Measurements from ENCODE around the gene RFX1.
"Not testable (repeated sequence)": the region's sequence is repeated elsewhere in the genome, so short reads cannot be mapped to it uniquely, and the experiment has no call there.

The RFX1 gene

DNA sequence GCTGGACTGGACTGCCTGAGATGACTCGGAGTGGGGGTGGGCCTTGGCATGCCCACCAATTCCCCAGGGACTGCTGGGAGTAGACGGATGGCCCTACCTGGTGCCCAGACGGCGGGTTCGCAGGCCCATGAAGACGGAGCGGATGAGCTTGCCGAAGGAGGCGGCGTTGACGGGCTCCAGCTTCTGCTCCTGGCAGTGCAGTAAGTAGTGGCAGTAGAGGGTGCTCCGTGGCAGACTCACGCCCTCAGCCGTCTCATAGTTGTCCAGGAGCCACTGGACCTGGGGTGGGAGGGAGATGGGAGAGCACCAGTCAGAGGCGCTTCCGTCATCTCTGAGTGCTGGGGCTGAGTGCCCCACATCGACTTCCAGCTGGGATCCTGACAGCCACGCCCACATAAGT, 36.2 kb downstream of the RFX1 start:
- TF ChIP-seq, protein P1, sequence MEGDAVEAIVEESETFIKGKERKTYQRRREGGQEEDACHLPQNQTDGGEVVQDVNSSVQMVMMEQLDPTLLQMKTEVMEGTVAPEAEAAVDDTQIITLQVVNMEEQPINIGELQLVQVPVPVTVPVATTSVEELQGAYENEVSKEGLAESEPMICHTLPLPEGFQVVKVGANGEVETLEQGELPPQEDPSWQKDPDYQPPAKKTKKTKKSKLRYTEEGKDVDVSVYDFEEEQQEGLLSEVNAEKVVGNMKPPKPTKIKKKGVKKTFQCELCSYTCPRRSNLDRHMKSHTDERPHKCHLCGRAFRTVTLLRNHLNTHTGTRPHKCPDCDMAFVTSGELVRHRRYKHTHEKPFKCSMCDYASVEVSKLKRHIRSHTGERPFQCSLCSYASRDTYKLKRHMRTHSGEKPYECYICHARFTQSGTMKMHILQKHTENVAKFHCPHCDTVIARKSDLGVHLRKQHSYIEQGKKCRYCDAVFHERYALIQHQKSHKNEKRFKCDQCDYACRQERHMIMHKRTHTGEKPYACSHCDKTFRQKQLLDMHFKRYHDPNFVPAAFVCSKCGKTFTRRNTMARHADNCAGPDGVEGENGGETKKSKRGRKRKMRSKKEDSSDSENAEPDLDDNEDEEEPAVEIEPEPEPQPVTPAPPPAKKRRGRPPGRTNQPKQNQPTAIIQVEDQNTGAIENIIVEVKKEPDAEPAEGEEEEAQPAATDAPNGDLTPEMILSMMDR (IDR thresholded peaks at IDR 0.05; ENCODE audit: low read depth, low read length, poor library complexity, severe bottlenecking), result no peak
- no peak for TF ChIP-seq EZH2phosphoT487 (IDR thresholded peaks at IDR 0.05; ENCODE audit: borderline replicate concordance, low read length)
- no peaks in the 10 kb centered on the region for H3K9me2 ChIP-seq (replicated peaks; ENCODE audit: control insufficient read depth, low read length)
- no peaks in the 10 kb centered on the region for H3K9me3 ChIP-seq (ENCODE audit: control insufficient read depth, insufficient read depth, low read length)
- no peaks in the 10 kb centered on the region for H4K20me1 ChIP-seq (ENCODE audit: control insufficient read depth, insufficient read depth, low read depth, low read length)
- H3K79me2 ChIP-seq (ENCODE audit: control insufficient read depth, low read length), result no peaks in the 10 kb centered on the region
- H3F3A ChIP-seq (ENCODE audit: control insufficient read depth, insufficient read depth), result peaks cover 2% of the 10 kb centered on the region; the same call in 1 of the 2 replicates
- H3K36me3 ChIP-seq (ENCODE audit: control insufficient read depth, low read length), result peaks cover 29% of the 10 kb centered on the region; the same call in 1 of the 2 replicates
- no peak overlapping the region for H3K27ac ChIP-seq (ENCODE audit: low read depth, low read length)
- no peaks in the 10 kb centered on the region for H3K27me3 ChIP-seq (ENCODE audit: control insufficient read depth, low read length)
- no peak overlapping the region for H3K4me3 ChIP-seq (ENCODE audit: low read length)
- peaks cover 10% of the 10 kb centered on the region for H3K4me1 ChIP-seq (ENCODE audit: control insufficient read depth, low read length)
- H3K4me2 ChIP-seq (ENCODE audit: low read length), result no peak overlapping the region

DNA sequence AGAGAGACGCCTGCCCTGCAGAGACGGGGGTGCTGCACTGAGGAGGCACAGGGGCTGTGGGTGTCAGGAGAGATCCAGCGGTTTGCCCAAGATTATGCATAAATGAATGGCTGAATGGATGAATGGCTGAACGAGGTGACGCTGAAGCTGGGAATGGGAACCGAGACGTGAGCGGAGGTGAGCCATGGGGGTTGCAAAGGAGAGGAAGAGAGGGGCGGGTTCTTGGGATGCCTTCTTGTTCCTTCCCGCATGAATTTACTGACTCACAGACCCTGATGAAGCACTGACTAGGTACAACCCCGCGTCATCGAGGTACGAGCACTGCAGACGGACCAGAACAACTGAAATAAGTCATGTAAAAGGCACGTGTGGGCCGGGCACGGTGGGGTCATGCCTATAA, 37.1 kb downstream of the RFX1 start:
- peaks cover 29% of the 10 kb centered on the region; the same call in 1 of the 2 replicates for H3K36me3 ChIP-seq (ENCODE audit: control insufficient read depth, low read length)
- TF ChIP-seq EZH2phosphoT487 (IDR thresholded peaks at IDR 0.05; ENCODE audit: borderline replicate concordance, low read length), result no peak
- TF ChIP-seq, protein P1 (IDR thresholded peaks at IDR 0.05; ENCODE audit: low read depth, low read length, poor library complexity, severe bottlenecking), result no peak
- H3F3A ChIP-seq (ENCODE audit: control insufficient read depth, insufficient read depth), result peaks cover 8% of the 10 kb centered on the region; the same call in 1 of the 2 replicates
- no peaks in the 10 kb centered on the region for H3K79me2 ChIP-seq (ENCODE audit: control insufficient read depth, low read length)
- peaks cover 4% of the 10 kb centered on the region for H3K4me1 ChIP-seq (ENCODE audit: control insufficient read depth, low read length)
- H3K9me3 ChIP-seq (ENCODE audit: control insufficient read depth, insufficient read depth, low read length), result no peaks in the 10 kb centered on the region
- no peak overlapping the region for H3K27ac ChIP-seq (ENCODE audit: low read depth, low read length)
- H4K20me1 ChIP-seq (ENCODE audit: control insufficient read depth, insufficient read depth, low read depth, low read length), result no peaks in the 10 kb centered on the region
- no peaks in the 10 kb centered on the region for H3K9me2 ChIP-seq (replicated peaks; ENCODE audit: control insufficient read depth, low read length)
- no peak overlapping the region for H3K4me2 ChIP-seq (ENCODE audit: low read length)
- H3K27me3 ChIP-seq (ENCODE audit: control insufficient read depth, low read length), result no peaks in the 10 kb centered on the region
- H3K4me3 ChIP-seq (ENCODE audit: low read length), result no peak overlapping the region

DNA sequence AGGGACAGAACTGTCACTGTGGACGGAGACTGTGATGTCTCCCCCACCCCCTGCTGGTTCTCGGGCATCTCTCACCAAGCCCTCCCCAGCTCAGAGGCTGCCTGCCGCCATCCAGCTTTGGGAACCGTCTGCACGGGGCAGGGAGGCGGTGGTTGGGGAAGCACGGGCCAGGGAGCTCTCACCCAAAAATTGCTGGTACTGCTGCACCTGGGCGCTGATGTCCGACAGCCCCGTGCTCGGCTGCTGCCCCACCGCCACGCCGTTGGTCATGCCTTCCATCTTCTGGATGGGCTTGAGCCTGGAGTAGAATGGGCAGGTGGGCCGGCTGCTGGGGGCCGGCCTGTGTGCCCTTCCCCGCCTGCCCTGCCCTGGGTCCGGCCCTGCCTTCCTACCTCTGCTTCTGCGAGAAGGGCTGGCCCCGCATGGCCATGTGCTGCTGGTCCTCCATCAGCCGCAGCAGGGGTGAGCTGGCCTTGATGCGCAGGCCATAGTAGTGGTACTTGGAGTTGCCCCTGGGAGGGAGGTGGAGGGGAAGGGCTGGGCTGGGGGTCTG, 37.7 kb downstream of the RFX1 start:
- H3K27ac ChIP-seq (ENCODE audit: low read depth, low read length), result no peak overlapping the region
- no peaks in the 10 kb centered on the region for H3K9me2 ChIP-seq (replicated peaks; ENCODE audit: control insufficient read depth, low read length)
- H3K36me3 ChIP-seq (ENCODE audit: control insufficient read depth, low read length), result peaks cover 29% of the 10 kb centered on the region; the same call in 1 of the 2 replicates
- no peak overlapping the region for H3K4me3 ChIP-seq (ENCODE audit: low read length)
- H3F3A ChIP-seq (ENCODE audit: control insufficient read depth, insufficient read depth), result peaks cover 9% of the 10 kb centered on the region; the same call in 1 of the 2 replicates
- no peaks in the 10 kb centered on the region for H3K9me3 ChIP-seq (ENCODE audit: control insufficient read depth, insufficient read depth, low read length)
- no peaks in the 10 kb centered on the region for H3K27me3 ChIP-seq (ENCODE audit: control insufficient read depth, low read length)
- H3K4me2 ChIP-seq (ENCODE audit: low read length), result no peak overlapping the region
- H3K79me2 ChIP-seq (ENCODE audit: control insufficient read depth, low read length), result no peaks in the 10 kb centered on the region
- H3K4me1 ChIP-seq (ENCODE audit: control insufficient read depth, low read length), result no peaks in the 10 kb centered on the region
- H4K20me1 ChIP-seq (ENCODE audit: control insufficient read depth, insufficient read depth, low read depth, low read length), result no peaks in the 10 kb centered on the region
- TF ChIP-seq EZH2phosphoT487 (IDR thresholded peaks at IDR 0.05; ENCODE audit: borderline replicate concordance, low read length), result no peak
- TF ChIP-seq, protein P1 (IDR thresholded peaks at IDR 0.05; ENCODE audit: low read depth, low read length, poor library complexity, severe bottlenecking), result no peak

DNA sequence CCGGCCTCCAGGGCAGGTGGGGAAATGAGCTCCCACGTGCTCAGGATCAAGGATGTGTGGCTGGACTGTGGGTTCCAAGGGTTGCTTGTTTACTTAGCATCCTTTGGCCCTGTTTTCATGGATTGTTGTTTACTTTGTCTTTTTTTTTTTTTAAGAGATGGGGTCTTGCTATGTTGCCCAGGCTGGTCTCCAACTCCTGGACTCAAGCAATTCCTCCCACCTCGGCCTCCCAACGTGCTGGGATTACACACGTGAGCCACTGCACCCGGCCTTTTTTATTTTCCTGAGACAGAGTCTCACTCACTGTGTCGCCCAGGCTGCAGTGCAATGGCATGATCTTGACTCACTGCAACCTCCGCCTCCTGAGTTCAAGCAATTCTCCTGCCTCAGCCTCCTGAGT, 38.9 kb downstream of the RFX1 start:
- H3K9me2 ChIP-seq (replicated peaks; ENCODE audit: control insufficient read depth, low read length); H3K4me1 ChIP-seq (ENCODE audit: control insufficient read depth, low read length); H3K27ac ChIP-seq (ENCODE audit: low read depth, low read length); H3K27me3 ChIP-seq (ENCODE audit: control insufficient read depth, low read length); H3F3A ChIP-seq (ENCODE audit: control insufficient read depth, insufficient read depth); H3K9me3 ChIP-seq (ENCODE audit: control insufficient read depth, insufficient read depth, low read length); H3K4me2 ChIP-seq (ENCODE audit: low read length); H3K79me2 ChIP-seq (ENCODE audit: control insufficient read depth, low read length); H4K20me1 ChIP-seq (ENCODE audit: control insufficient read depth, insufficient read depth, low read depth, low read length); H3K4me3 ChIP-seq (ENCODE audit: low read length): not testable (repeated sequence)
- peaks cover 29% of the 10 kb centered on the region; the same call in 1 of the 2 replicates for H3K36me3 ChIP-seq (ENCODE audit: control insufficient read depth, low read length)

Data from DOHH2 (cell line).